GM12878 (cell line): Measurements from ENCODE around the gene PPIL6. TPM values are rescaled to one million over a fixed set of nuclear protein-coding genes. Genes with fewer than 3 reads are reported as not detected.

Source experiments
- BCL11A ChIP-seq: IDR thresholded peaks from 2 replicates; pipeline ENCODE4 v1.6.1; 2011; ENCODE audit warnings: low read depth, low read length
- BCLAF1 ChIP-seq: fragments of 450-650 bp; IDR thresholded peaks from 2 replicates; pipeline ENCODE4 v1.6.1; 2017; ENCODE audit warnings: antibody characterized with exemption, mild to moderate bottlenecking, moderate library complexity
- FOS ChIP-seq: IDR thresholded peaks from 3 replicates; pipeline ENCODE4 v1.6.1; 2011; ENCODE audit warnings: borderline replicate concordance; ENCODE audit not compliant: insufficient read length; ENCODE audit errors: extremely low read depth
- HDGF ChIP-seq: fragments of 450-650 bp; IDR thresholded peaks from 2 replicates; pipeline ENCODE4 v1.6.1; 2016; ENCODE audit warnings: antibody characterized with exemption
- IRF4 ChIP-seq: IDR thresholded peaks from 2 replicates; pipeline ENCODE4 v1.6.1; 2011; ENCODE audit warnings: low read depth, low read length
- KDM1A ChIP-seq: fragments of 200-600 bp; sonication (generic); IDR thresholded peaks from 2 replicates; pipeline ENCODE4 v1.6.1; 2016; ENCODE audit warnings: borderline replicate concordance
- KLF5 ChIP-seq: fragments of 450-650 bp; IDR thresholded peaks from 2 replicates; pipeline ENCODE4 v1.6.1; 2014; ENCODE audit warnings: mild to moderate bottlenecking; ENCODE audit not compliant: partially characterized antibody
- MTA2 ChIP-seq: fragments of 450-650 bp; IDR thresholded peaks from 2 replicates; pipeline ENCODE4 v1.6.1; 2016; ENCODE audit warnings: low read depth, mild to moderate bottlenecking, moderate library complexity
- MYB ChIP-seq: fragments of 150-350 bp; IDR thresholded peaks from 2 replicates; pipeline ENCODE4 v1.6.1; 2014; ENCODE audit warnings: mild to moderate bottlenecking, low read depth, low read length, borderline replicate concordance
- NFXL1 ChIP-seq: fragments of 450-650 bp; IDR thresholded peaks from 2 replicates; pipeline ENCODE4 v1.6.1; 2017; ENCODE audit warnings: antibody characterized with exemption, mild to moderate bottlenecking, borderline replicate concordance
- NR2C2 ChIP-seq: IDR thresholded peaks from 2 replicates; pipeline ENCODE4 v1.6.1; 2011; ENCODE audit warnings: borderline replicate concordance, low read depth; ENCODE audit not compliant: control insufficient read depth, insufficient read length
- RAD51 ChIP-seq: fragments of 450-650 bp; IDR thresholded peaks from 2 replicates; pipeline ENCODE4 v1.6.1; 2016; ENCODE audit warnings: moderate library complexity, mild to moderate bottlenecking, inconsistent platforms
- SMARCA5 ChIP-seq: fragments of 450-650 bp; IDR thresholded peaks from 2 replicates; pipeline ENCODE4 v1.6.1; 2017; ENCODE audit warnings: mild to moderate bottlenecking
- SP1 ChIP-seq: IDR thresholded peaks from one replicate; pipeline ENCODE4 v1.6.1; 2011; ENCODE audit warnings: low read depth, low read length
- STAT1 ChIP-seq: fragments of 450-650 bp; conservative IDR thresholded peaks from 2 replicates; pipeline ENCODE4 v1.6.1; 2014; ENCODE audit warnings: antibody characterized with exemption, mild to moderate bottlenecking
- ZBTB11 ChIP-seq: fragments of 450-650 bp; formaldehyde crosslinking; IDR thresholded peaks from 2 replicates; pipeline ENCODE4 v1.5.0; 2022; ENCODE audit warnings: mild to moderate bottlenecking, missing genetic modification characterization
- polyA plus RNA-seq, 11 experiments: library from polyadenylated mRNA; depleted of rRNA in 4 of 11; unstranded in 6 of 11; stranded (reverse) in 5 of 11; fragments of >200 nt; fragmentation: Nextera tagmentation in 4 of 11; fragmentation: Illumina TruSeq in 1 of 11; extraction: Ambion mirVana in 4 of 11; extraction: Trizol in 1 of 11; gene quantifications; 1 replicate in 1 of 11; 2 replicates in 10 of 11; pipeline versions ENCODE4 v1.2.1 to v1.2.3, GENCODE V29; 2011 to 2016; ENCODE audit warnings: inconsistent platforms in 2 of 11, missing spikeins in 2 of 11, low read depth in 1 of 11
- total RNA-seq, 4 experiments: library from RNA; depleted of rRNA in 3 of 4; stranded (reverse); fragments of >200 nt in 3 of 4; fragmentation: Illumina TruSeq in 1 of 4; extraction: Trizol in 1 of 4; gene quantifications; 2 replicates each; pipeline versions ENCODE4 v1.2.1 to v1.2.3, GENCODE V29; 2013 to 2021
- TF ChIP-seq, protein P1 (sequence below): IDR thresholded peaks from 2 replicates; pipeline ENCODE4 v1.6.1; 2011; ENCODE audit warnings: low read depth, low read length, improper control_type of control experiment, borderline replicate concordance
- TF ChIP-seq, protein P2 (sequence below): fragments of 450-650 bp; IDR thresholded peaks from 2 replicates; pipeline ENCODE4 v1.6.1; 2016; ENCODE audit warnings: mild to moderate bottlenecking
- TF ChIP-seq, protein P3 (sequence below): IDR thresholded peaks from 2 replicates; pipeline ENCODE4 v1.6.1; 2012; ENCODE audit warnings: low read depth, low read length, improper control_type of control experiment

Gene PPIL6
- total and polyA plus RNA-seq, 10 of the 15 experiments (the other 5 are each of a cell fraction or from before 2014, with no cell fraction given), result 0.01 to 0.26 (median 0.12) TPM; not detected in 5

- TF ChIP-seq, protein P1, sequence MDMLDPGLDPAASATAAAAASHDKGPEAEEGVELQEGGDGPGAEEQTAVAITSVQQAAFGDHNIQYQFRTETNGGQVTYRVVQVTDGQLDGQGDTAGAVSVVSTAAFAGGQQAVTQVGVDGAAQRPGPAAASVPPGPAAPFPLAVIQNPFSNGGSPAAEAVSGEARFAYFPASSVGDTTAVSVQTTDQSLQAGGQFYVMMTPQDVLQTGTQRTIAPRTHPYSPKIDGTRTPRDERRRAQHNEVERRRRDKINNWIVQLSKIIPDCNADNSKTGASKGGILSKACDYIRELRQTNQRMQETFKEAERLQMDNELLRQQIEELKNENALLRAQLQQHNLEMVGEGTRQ, result peak; percentile 48; the same call in 1 of the 2 replicates
- TF ChIP-seq, protein P2, sequence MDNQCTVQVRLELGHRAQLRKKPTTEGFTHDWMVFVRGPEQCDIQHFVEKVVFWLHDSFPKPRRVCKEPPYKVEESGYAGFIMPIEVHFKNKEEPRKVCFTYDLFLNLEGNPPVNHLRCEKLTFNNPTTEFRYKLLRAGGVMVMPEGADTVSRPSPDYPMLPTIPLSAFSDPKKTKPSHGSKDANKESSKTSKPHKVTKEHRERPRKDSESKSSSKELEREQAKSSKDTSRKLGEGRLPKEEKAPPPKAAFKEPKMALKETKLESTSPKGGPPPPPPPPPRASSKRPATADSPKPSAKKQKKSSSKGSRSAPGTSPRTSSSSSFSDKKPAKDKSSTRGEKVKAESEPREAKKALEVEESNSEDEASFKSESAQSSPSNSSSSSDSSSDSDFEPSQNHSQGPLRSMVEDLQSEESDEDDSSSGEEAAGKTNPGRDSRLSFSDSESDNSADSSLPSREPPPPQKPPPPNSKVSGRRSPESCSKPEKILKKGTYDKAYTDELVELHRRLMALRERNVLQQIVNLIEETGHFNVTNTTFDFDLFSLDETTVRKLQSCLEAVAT, result no peak; the same call in 1 of the 2 replicates
- TF ChIP-seq BCL11A (no peak), KDM1A (no peak), ZBTB11 (CRISPR knock-in tag) (no peak), MYB (no peak), SMARCA5 (peak; percentile 68; the same call in 1 of the 2 replicates), HDGF (no peak), NFXL1 (no peak), BCLAF1 (no peak), KLF5 (no peak), MTA2 (no peak), NR2C2 (no peak), RAD51 (no peak), FOS (no peak), STAT1 (no peak), SP1 (no peak), IRF4 (no peak)
- TF ChIP-seq, protein P3, sequence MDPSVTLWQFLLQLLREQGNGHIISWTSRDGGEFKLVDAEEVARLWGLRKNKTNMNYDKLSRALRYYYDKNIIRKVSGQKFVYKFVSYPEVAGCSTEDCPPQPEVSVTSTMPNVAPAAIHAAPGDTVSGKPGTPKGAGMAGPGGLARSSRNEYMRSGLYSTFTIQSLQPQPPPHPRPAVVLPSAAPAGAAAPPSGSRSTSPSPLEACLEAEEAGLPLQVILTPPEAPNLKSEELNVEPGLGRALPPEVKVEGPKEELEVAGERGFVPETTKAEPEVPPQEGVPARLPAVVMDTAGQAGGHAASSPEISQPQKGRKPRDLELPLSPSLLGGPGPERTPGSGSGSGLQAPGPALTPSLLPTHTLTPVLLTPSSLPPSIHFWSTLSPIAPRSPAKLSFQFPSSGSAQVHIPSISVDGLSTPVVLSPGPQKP, result no peak
These were observed 58.5 kb downstream of the PPIL6 start, which contains the start of gene CD164 (continued) for GRCh38 chr6:109381747-109382575.
